ENCODE measurements around the gene TRIM17. TPM values are rescaled to one million over a fixed set of nuclear protein-coding genes. Genes with fewer than 3 reads are reported as not detected.

Gene TRIM17
- total RNA-seq (under 1 TPM in 1 of 4 donors, not detected in 3; 0.95 TPM), polyA plus RNA-seq (under 1 TPM in 1 of 3 donors, not detected in 2; 0.44 TPM)

DNA sequence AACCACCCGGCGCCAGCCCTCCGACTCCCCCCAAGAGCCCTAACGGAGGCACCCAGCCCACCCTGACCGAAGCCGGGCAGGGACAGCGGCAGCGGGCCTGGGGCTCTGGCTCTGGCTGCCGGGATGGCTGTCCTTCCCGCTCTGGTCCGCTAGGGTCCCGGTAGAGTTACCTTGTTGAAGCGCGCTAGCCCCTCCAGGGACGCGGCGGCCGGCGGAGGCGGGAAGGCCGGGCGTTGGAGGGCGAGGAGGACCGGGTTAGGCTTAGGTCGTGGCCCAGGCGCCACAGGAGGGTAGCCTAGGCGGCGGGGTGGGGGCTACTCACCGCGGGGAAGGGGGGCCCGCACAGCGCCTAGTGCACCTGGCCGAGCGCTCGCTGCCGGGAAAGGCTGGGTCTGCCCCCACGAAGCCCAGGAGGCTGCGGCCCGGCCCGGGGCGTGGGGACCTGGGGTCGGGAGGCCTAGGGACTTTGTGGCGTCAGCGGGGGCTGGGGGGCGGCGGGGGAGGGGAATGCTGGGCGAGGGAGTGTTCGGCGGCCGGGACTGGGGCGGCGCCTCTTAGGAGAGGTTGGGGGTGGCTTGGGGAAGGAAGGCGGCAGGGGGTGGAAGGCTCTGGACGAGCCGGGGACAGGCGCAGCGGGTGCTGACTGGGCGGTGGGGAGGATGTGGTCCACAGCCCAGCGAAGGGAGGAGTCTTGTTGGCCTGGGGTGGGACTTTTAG, at the start of gene TRIM17:
TSS of gene TRIM17 (minus strand) at position 645 of the 717 bp plus-strand sequence. CDS start 1,789 bp downstream, outside the sequence.
- 1 to 2% methylated on average over 59 of the region's 59 CpGs for WGBS, 2 donors
- peaks cover 0 to 21% (median 16%) of the 10 kb centered on the region in 4 donors for H3K4me1 ChIP-seq
- H3K36me3 ChIP-seq, result no peaks in the 10 kb centered on the region
- peak within 1 kb of the TSS; percentile 10 to 44 (median 30) for H3K4me3 ChIP-seq
- no peaks in the 10 kb centered on the region for H3K9me3 ChIP-seq
- no peak within 1 kb of the TSS for H3K27ac ChIP-seq
- peaks cover 19 to 69% (median 47%) of the 10 kb centered on the region in 3 donors for H3K27me3 ChIP-seq
- TF ChIP-seq POLR2A (IDR thresholded peaks at IDR 0.05) (no peak), POLR2AphosphoS5 (IDR thresholded peaks at IDR 0.05) (no peak), EP300 (IDR thresholded peaks at IDR 0.05) (no peak)
- TF ChIP-seq, protein P1, sequence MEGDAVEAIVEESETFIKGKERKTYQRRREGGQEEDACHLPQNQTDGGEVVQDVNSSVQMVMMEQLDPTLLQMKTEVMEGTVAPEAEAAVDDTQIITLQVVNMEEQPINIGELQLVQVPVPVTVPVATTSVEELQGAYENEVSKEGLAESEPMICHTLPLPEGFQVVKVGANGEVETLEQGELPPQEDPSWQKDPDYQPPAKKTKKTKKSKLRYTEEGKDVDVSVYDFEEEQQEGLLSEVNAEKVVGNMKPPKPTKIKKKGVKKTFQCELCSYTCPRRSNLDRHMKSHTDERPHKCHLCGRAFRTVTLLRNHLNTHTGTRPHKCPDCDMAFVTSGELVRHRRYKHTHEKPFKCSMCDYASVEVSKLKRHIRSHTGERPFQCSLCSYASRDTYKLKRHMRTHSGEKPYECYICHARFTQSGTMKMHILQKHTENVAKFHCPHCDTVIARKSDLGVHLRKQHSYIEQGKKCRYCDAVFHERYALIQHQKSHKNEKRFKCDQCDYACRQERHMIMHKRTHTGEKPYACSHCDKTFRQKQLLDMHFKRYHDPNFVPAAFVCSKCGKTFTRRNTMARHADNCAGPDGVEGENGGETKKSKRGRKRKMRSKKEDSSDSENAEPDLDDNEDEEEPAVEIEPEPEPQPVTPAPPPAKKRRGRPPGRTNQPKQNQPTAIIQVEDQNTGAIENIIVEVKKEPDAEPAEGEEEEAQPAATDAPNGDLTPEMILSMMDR (IDR thresholded peaks at IDR 0.05), result peak in 1 of 4 experiments; percentile 13
- DNase-seq, result no peak
- intact Hi-C loops (cut with DNase I), result no loop called here

DNA sequence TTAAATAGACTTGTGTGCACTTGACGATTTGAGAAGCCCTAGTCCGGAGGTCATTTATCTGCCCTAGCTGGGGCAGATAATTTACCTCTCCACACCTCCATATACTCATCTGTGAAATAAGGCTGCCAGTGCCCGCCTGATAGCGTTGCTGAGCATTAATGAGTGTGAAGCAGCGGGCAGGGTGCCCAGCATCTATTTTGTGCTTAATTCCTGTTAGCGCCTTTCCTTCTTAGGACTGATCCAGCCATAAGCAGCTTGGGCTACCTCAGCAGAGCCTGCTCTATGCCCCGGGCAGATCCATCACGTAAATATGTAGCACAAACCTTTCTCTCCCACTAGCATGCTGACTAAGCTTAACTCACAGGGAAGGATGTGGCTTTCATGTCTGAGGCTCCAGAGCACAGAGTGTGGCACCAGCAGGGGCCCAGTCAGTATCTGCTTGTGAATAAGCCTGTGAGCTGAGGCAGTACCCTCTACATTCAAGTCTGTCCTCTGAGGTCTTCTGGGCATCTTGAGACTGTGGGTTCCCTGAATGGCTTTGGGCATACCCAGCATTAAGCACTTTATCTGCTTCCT, 49.0 kb upstream of the TRIM17 start:
- peaks cover 0 to 16% (median 11%) of the 10 kb centered on the region in 4 donors for H3K4me1 ChIP-seq
- no peak overlapping the region for H3K27ac ChIP-seq
- H3K36me3 ChIP-seq, result no peaks in the 10 kb centered on the region
- DNase-seq, result no peak
- intact Hi-C loops (cut with DNase I), result no loop called here
- H3K9me3 ChIP-seq, result no peaks in the 10 kb centered on the region
- TF ChIP-seq EP300 (IDR thresholded peaks at IDR 0.05) (no peak), POLR2A (IDR thresholded peaks at IDR 0.05) (no peak), POLR2AphosphoS5 (IDR thresholded peaks at IDR 0.05) (no peak)
- TF ChIP-seq, protein P1 (IDR thresholded peaks at IDR 0.05), result no peak
- H3K4me3 ChIP-seq, result no peak overlapping the region
- H3K27me3 ChIP-seq, result peaks cover 31 to 100% (median 98%) of the 10 kb centered on the region in 3 donors
- WGBS, 2 donors, result 63 to 70% methylated on average over 8 of the region's 8 CpGs

DNA sequence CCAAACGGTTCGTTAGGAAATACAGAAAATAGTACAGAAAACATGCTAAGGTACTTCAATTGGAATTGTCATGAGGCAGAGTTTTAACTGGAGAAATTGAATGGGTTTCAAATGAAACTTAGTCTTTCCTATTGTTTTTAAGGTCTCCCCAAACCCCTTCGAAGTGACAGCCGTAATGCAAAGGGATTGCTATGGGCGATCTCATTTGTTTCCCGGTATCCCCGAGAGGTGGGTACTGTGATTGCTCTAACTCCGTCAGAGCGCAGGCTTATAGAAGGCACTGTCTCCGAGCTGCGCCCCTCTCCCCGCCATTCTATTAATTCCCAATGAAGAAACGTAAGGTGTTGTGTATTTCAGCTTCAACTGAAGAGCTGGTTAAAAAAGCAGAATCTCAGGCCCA, 48.5 kb upstream of the TRIM17 start:
- Histone ChIP-seq H3K4me1 (peaks cover 0 to 16% (median 11%) of the 10 kb centered on the region in 4 donors), H3K9me3 (no peaks in the 10 kb centered on the region), H3K27ac (no peak overlapping the region), H3K4me3 (no peak overlapping the region), H3K36me3 (no peaks in the 10 kb centered on the region), H3K27me3 (peaks cover 35 to 100% (median 98%) of the 10 kb centered on the region in 3 donors)
- WGBS, 2 donors, result 23 to 29% methylated on average over 13 of the region's 13 CpGs
- intact Hi-C loops (cut with DNase I), result no loop called here
- TF ChIP-seq, protein P1 (IDR thresholded peaks at IDR 0.05), result no peak
- TF ChIP-seq EP300 (IDR thresholded peaks at IDR 0.05), result no peak
- TF ChIP-seq POLR2A (IDR thresholded peaks at IDR 0.05), result no peak
- TF ChIP-seq POLR2AphosphoS5 (IDR thresholded peaks at IDR 0.05), result no peak
- no peak for DNase-seq

GRCh38 chr1:228464487-228464983, 47.9 kb upstream of the TRIM17 start:
- WGBS, 2 donors, result 2 to 20% methylated on average over 33 of the region's 33 CpGs
- no peak overlapping the region for H3K27ac ChIP-seq
- intact Hi-C loops (cut with DNase I), result no loop called here

More at GRCh38 chr1:228464487-228464983, 47.9 kb upstream of the TRIM17 start:
- no peaks in the 10 kb centered on the region for H3K36me3 ChIP-seq
- H3K4me3 ChIP-seq, result peak overlapping the region in 2 of 4 donors; percentile 21 to 25
- no peak for TF ChIP-seq EP300 (IDR thresholded peaks at IDR 0.05)
- TF ChIP-seq, protein P1 (IDR thresholded peaks at IDR 0.05), result no peak
- no peak for TF ChIP-seq POLR2A (IDR thresholded peaks at IDR 0.05)
- TF ChIP-seq POLR2AphosphoS5 (IDR thresholded peaks at IDR 0.05), result no peak
- peaks cover 0 to 18% (median 12%) of the 10 kb centered on the region in 4 donors for H3K4me1 ChIP-seq
- peak; percentile 78 for DNase-seq
- no peaks in the 10 kb centered on the region for H3K9me3 ChIP-seq
- peaks cover 30 to 100% (median 98%) of the 10 kb centered on the region in 3 donors for H3K27me3 ChIP-seq
